Measurements from ENCODE around the gene CLK2. TPM values are rescaled to one million over a fixed set of nuclear protein-coding genes. Genes with fewer than 3 reads are reported as not detected.

CLK2 gene
- total and polyA plus RNA-seq, 2 of the 8 experiments (the other 6 are each of a cell fraction or from before 2014, with no cell fraction given): 62.2 to 76.0 TPM

DNA sequence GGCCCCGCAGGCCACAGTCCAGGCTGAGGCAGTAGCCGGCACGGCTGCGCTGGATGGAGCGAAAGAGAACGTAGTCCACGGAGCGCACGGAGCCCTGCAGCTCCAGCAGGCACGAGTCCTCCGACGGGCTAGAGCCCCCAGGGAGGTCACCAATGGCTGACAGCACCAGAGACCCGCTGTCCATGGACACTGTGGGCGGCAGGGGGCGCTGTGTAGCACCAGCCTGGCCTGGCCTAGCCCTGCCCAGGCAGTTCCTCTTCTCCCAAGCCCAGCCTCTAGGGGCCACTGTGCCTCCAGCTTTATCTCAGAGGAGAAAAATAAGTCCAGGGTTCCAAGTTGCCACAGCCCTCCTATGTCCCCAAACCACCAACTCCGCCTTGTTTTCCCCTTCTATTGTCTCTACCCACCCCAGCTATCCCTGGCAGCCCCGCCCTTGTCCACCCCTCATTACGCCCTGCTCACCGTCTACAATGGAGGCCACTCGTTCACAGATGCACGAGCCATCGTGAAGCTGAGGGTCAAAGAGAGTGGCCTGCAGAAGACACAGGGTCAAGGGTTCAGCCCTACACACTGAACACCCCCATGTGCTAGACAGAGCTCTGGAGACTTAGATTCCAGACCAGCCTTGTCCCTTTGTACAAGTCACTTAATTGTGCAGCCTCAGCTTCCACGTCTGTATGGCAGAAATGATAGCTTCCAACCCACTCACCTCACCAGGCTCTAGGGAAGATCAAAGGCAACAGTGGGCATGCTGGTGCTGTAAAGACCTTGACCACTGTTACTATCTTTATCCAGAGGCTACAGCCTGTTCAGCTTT, 22.5 kb downstream of the CLK2 start:
- Histone ChIP-seq H2BK20ac (ENCODE audit: low read length) (no peak overlapping the region), H3K18ac (ENCODE audit: extremely low read depth, low read length) (peak overlapping the region; percentile 17; the same call in 1 of the 2 replicates), H2AK5ac (ENCODE audit: low read depth, low read length) (no peak overlapping the region), H3K27ac (ENCODE audit: low read depth, low read length) (no peak overlapping the region; the same call in 1 of the 2 replicates), H4K8ac (ENCODE audit: extremely low read depth, insufficient read depth, low read length) (peak overlapping the region; percentile 87; the same call in 1 of the 2 replicates), H3K36me3 (ENCODE audit: control insufficient read depth in 2 of 4, insufficient read depth in 4 of 4, low read length in 3 of 4) (peaks cover 0 to 9% (median 2%) of the 10 kb centered on the region in 4 experiments; a peak in 2 of 8 replicates), H3K23me2 (ENCODE audit: low read depth, low read length) (peaks cover 12% of the 10 kb centered on the region; the same call in 1 of the 2 replicates), H3K23ac (ENCODE audit: insufficient read length) (no peak overlapping the region), H2BK5ac (ENCODE audit: low read depth, low read length) (no peak overlapping the region), H3K9ac (replicated peaks in 1 of 4; ENCODE audit: extremely low read depth in 1 of 4, low read depth in 3 of 4, low read length in 3 of 4) (no peak overlapping the region; a peak in 1 of 7 replicates), H3K9me3 (ENCODE audit: insufficient read depth in 2 of 2, low read depth in 1 of 2, low read length in 1 of 2) (no peaks in the 10 kb centered on the region), H3K56ac (replicated peaks; ENCODE audit: insufficient read length, low read depth, low read length) (no peak overlapping the region), H3K27me3 (replicated peaks in 1 of 4; ENCODE audit: control insufficient read depth in 3 of 4, extremely low read depth in 1 of 4, insufficient read depth in 3 of 4, low read length in 3 of 4) (peaks cover 0 to 8% (median 4%) of the 10 kb centered on the region in 4 experiments; a peak in 2 of 7 replicates), H3K4ac (replicated peaks; ENCODE audit: insufficient read length, low read depth, low read length) (no peak overlapping the region), H3K4me3 (ENCODE audit: extremely low read depth in 1 of 4, insufficient read depth in 2 of 4, low read depth in 3 of 4, low read length in 4 of 4) (peak overlapping the region; percentile 11 to 64 (median 58)), H4K20me1 (replicated peaks in 1 of 2; ENCODE audit: control insufficient read depth in 1 of 2, insufficient read depth in 2 of 2, low read length in 2 of 2) (peaks cover 0 to 5% of the 10 kb centered on the region in 2 experiments), H2BK120ac (replicated peaks; ENCODE audit: low read depth, low read length) (no peak overlapping the region), H2BK15ac (ENCODE audit: low read length) (peak overlapping the region; percentile 90; the same call in 1 of the 2 replicates), H2BK12ac (ENCODE audit: low read depth, low read length) (peak overlapping the region; percentile 20; the same call in 1 of the 2 replicates), H2AFZ (ENCODE audit: low read length) (no peak overlapping the region), H3K79me2 (ENCODE audit: control insufficient read depth in 1 of 2, insufficient read depth in 2 of 2, low read length in 2 of 2) (0 out of 4 replicates have a peak, but pooled peaks cover 0 to 3% of the 10 kb centered on the region in 2 experiments), H4K5ac (ENCODE audit: insufficient read length, low read depth, low read length) (peak overlapping the region; percentile 47), H3K14ac (ENCODE audit: insufficient read length) (no peak overlapping the region), H3K4me2 (ENCODE audit: insufficient read depth in 1 of 2, low read depth in 2 of 2, low read length in 2 of 2) (peak overlapping the region; percentile 0 to 91; a peak in 3 of 4 replicates), H3K79me1 (ENCODE audit: low read depth, low read length) (no peaks in the 10 kb centered on the region), H4K91ac (replicated peaks; ENCODE audit: insufficient read length, low read length) (no peak overlapping the region), H3K4me1 (replicated peaks in 1 of 4; ENCODE audit: control insufficient read depth in 3 of 4, insufficient read depth in 4 of 4, low read length in 3 of 4) (peaks cover 0 to 20% (median 13%) of the 10 kb centered on the region in 4 experiments; a peak in 6 of 7 replicates)
- ChIA-PET POLR2A (ENCODE audit: partially characterized antibody) (interaction anchor here (0.7 to 7.1 kb wide), 22 partner anchors 10 to 335 kb away, joined by 3 to 48 read pairs (median 6); partner anchors contain the start of genes CLK2, FDPS, HCN3 and RUSC1), CTCF (ENCODE audit: partially characterized antibody) (interaction anchor here (0.6 to 15.2 kb wide), 66 partner anchors 10 to 1049 kb away, joined by 3 to 227 read pairs (median 5); partner anchors contain the start of genes ASH1L, CLK2, FDPS and HCN3)
- FAIRE-seq (no peak), DNase-seq (ENCODE audit: low read depth in 1 of 2, low spot score in 2 of 2) (peak in 1 of 2 experiments; percentile 100)
- 24% methylated on average over 22 of the region's 23 CpGs; no CpG with 5 or more reads in 1 of the 2 experiments for whole genome bisulfite sequencing, 2 experiments (ENCODE audit: extremely low coverage in 1 of 2, insufficient coverage in 1 of 2, insufficient read length in 1 of 2, insufficient replicate concordance in 2 of 2, low coverage in 1 of 2, low lambda C conversion rate in 2 of 2, missing lambda C conversion rate in 1 of 2)
- no peak for TF ChIP-seq CHD2 (IDR thresholded peaks at IDR 0.05; ENCODE audit: low read length)
- peak; percentile 95 for TF ChIP-seq YY1 (IDR thresholded peaks at IDR 0.05; ENCODE audit: low read depth, low read length)
- TF ChIP-seq TAF1 (IDR thresholded peaks at IDR 0.05; ENCODE audit: low read depth, low read length): 0 out of 2 replicates have a peak, but pooled peaks have one; percentile 12
- peak; percentile 77 for TF ChIP-seq JUND (IDR thresholded peaks at IDR 0.05; ENCODE audit: low read length)
- TF ChIP-seq PHF8 (conservative IDR thresholded peaks at IDR 0.05; ENCODE audit: low read depth, low read length): no peak; the same call in 1 of the 2 replicates
- TF ChIP-seq, protein P1, sequence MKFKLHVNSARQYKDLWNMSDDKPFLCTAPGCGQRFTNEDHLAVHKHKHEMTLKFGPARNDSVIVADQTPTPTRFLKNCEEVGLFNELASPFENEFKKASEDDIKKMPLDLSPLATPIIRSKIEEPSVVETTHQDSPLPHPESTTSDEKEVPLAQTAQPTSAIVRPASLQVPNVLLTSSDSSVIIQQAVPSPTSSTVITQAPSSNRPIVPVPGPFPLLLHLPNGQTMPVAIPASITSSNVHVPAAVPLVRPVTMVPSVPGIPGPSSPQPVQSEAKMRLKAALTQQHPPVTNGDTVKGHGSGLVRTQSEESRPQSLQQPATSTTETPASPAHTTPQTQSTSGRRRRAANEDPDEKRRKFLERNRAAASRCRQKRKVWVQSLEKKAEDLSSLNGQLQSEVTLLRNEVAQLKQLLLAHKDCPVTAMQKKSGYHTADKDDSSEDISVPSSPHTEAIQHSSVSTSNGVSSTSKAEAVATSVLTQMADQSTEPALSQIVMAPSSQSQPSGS (IDR thresholded peaks at IDR 0.05; ENCODE audit: low read length): peak; percentile 62; the same call in 1 of the 2 replicates
- TF ChIP-seq RAD21 (IDR thresholded peaks at IDR 0.05 in 1 of 2, conservative IDR thresholded peaks at IDR 0.05 in 1 of 2; ENCODE audit: low read depth in 2 of 2, low read length in 2 of 2): peak; percentile 88 to 90
- peak; percentile 67 for TF ChIP-seq KDM4A (IDR thresholded peaks at IDR 0.05; ENCODE audit: low read depth, low read length, severe bottlenecking)

All from H1 (cell line).